ENCODE results near the gene OR51B5.

- TF ChIP-seq RAD21 (IDR thresholded peaks at IDR 0.05; ENCODE audit: insufficient read depth, low read depth, low read length) (no peak), SRF (IDR thresholded peaks at IDR 0.05; ENCODE audit: low read depth in 2 of 2, low read length in 2 of 2) (no peak), MTA3 (IDR thresholded peaks at IDR 0.05; ENCODE audit: borderline replicate concordance, low read length) (no peak)
These were observed 40.3 kb upstream of the OR51B5 start, which contains the start of gene OR51M1 for GRCh38 chr11:5383576-5383975.

Data from GM12878 (cell line).